Chondrocyte (in vitro differentiated cells): ENCODE data around the gene HOXA1. TPM values are rescaled to one million over a fixed set of nuclear protein-coding genes. Genes with fewer than 3 reads are reported as not detected.

Experiments
- DNase-seq: peaks from one replicate; pipeline ENCODE4 v3.0.0; 2021; ENCODE audit warnings: mixed read lengths, low spot score
- H3K27ac Mint-ChIP-seq: one replicate; pipeline ENCODE4 v1.8.0; 2021; ENCODE audit warnings: mild to moderate bottlenecking, moderate library complexity, mixed read lengths; ENCODE audit not compliant: unreplicated experiment
- H3K27me3 Mint-ChIP-seq: 2 replicates; pipeline ENCODE4 v1.8.0; 2021; ENCODE audit warnings: low read depth, mixed read lengths
- H3K36me3 Mint-ChIP-seq: 2 replicates; pipeline ENCODE4 v1.8.0; 2021; ENCODE audit warnings: low read depth, mixed read lengths
- H3K4me1 Mint-ChIP-seq: 2 replicates; pipeline ENCODE4 v1.8.0; 2021; ENCODE audit warnings: low read depth, mild to moderate bottlenecking, mixed read lengths
- H3K4me3 Mint-ChIP-seq: one replicate; pipeline ENCODE4 v1.8.0; 2021; ENCODE audit warnings: mild to moderate bottlenecking, moderate library complexity, mixed read lengths; ENCODE audit not compliant: unreplicated experiment
- H3K9me3 Mint-ChIP-seq: 2 replicates; pipeline ENCODE4 v1.8.0; 2021; ENCODE audit warnings: low read depth, mixed read lengths
- total RNA-seq: library from RNA; stranded (reverse); gene quantifications from 3 replicates; pipeline ENCODE4 v1.2.1, GENCODE V29; 2021
- TF ChIP-seq, protein P1 (sequence below): fragments of 200-600 bp; sonication (generic); IDR thresholded peaks from 2 replicates; pipeline ENCODE4 v1.5.0; 2021; ENCODE audit warnings: antibody characterized with exemption, mild to moderate bottlenecking, moderate library complexity

Gene HOXA1
- total RNA-seq, 1 donor from 2014 or later, result 2.9 TPM

DNA sequence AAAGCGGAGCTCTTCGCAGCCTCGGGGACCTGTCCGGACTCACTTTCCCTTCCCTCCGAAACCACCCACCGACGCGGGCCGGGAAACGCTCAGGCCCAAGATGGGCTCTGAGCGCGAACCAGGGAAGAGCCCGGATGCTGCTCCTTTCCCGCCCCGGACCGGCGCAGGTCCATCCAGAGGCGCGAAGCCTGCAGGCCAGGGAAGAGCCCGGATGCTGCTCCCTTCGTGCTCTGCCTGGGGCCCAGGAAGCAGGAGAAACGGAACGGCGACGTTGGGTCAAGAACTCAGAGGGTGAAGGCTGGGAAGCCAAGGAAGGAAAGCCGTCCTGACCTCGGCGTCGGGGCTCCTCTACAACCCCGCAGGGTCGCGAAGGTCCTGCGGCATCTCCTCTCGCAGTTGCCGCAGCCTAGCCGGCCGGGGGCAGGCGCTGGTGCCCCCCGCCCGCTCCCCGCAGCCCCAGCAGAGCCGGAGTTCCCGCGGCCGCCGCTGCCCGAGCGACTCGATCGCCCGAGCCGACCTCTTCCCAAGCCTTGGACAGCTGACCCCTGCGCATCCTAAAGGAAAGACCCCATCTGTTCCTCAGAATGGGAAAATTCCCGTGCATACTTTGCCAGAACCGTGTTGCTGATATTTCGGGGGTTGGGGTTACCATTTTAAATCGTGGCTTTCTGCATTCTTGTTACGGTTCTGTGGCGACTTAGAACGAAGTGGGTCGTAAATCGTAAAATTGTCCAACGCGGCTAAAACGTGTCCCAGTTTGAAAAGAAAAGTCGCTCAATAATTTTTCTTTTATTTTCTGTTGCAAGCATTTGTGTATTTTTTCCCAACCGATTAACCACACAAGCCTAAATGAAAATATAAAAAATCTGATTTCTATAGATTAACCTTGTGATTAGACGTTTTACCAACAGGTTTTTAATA is 7.5 kb downstream of the HOXA1 start:
- no peak for DNase-seq
- Mint-ChIP-seq H3K9me3 (no peaks in the 10 kb centered on the region), H3K4me3 (no peak overlapping the region), H3K4me1 (no peaks in the 10 kb centered on the region), H3K27ac (no peak overlapping the region), H3K36me3 (no peaks in the 10 kb centered on the region), H3K27me3 (peaks cover 48% of the 10 kb centered on the region)
- TF ChIP-seq, protein P1, sequence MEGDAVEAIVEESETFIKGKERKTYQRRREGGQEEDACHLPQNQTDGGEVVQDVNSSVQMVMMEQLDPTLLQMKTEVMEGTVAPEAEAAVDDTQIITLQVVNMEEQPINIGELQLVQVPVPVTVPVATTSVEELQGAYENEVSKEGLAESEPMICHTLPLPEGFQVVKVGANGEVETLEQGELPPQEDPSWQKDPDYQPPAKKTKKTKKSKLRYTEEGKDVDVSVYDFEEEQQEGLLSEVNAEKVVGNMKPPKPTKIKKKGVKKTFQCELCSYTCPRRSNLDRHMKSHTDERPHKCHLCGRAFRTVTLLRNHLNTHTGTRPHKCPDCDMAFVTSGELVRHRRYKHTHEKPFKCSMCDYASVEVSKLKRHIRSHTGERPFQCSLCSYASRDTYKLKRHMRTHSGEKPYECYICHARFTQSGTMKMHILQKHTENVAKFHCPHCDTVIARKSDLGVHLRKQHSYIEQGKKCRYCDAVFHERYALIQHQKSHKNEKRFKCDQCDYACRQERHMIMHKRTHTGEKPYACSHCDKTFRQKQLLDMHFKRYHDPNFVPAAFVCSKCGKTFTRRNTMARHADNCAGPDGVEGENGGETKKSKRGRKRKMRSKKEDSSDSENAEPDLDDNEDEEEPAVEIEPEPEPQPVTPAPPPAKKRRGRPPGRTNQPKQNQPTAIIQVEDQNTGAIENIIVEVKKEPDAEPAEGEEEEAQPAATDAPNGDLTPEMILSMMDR, result no peak

- Mint-ChIP-seq H3K4me1 (no peaks in the 10 kb centered on the region), H3K9me3 (no peaks in the 10 kb centered on the region), H3K4me3 (no peak overlapping the region), H3K36me3 (no peaks in the 10 kb centered on the region), H3K27me3 (peaks cover 9% of the 10 kb centered on the region), H3K27ac (no peak overlapping the region)
- DNase-seq, result no peak
- TF ChIP-seq, protein P1, result no peak
Observed at GRCh38 chr7:27083646-27084045, 12.2 kb downstream of the HOXA1 start.

GRCh38 chr7:27082171-27082570 is 13.6 kb downstream of the HOXA1 start:
- TF ChIP-seq, protein P1, result no peak
- Mint-ChIP-seq H3K4me1 (no peaks in the 10 kb centered on the region), H3K9me3 (no peaks in the 10 kb centered on the region), H3K36me3 (no peaks in the 10 kb centered on the region), H3K27me3 (peaks cover 9% of the 10 kb centered on the region), H3K4me3 (no peak overlapping the region), H3K27ac (no peak overlapping the region)
- no peak for DNase-seq

GRCh38 chr7:27080844-27081436 is 14.9 kb downstream of the HOXA1 start:
- no peak for DNase-seq
- H3K27ac Mint-ChIP-seq, result no peak overlapping the region
- H3K36me3 Mint-ChIP-seq, result no peaks in the 10 kb centered on the region
- H3K4me3 Mint-ChIP-seq, result no peak overlapping the region
- no peaks in the 10 kb centered on the region for H3K4me1 Mint-ChIP-seq
- H3K27me3 Mint-ChIP-seq, result peaks cover 8% of the 10 kb centered on the region
- H3K9me3 Mint-ChIP-seq, result peaks cover 3% of the 10 kb centered on the region
- TF ChIP-seq, protein P1, result no peak

- peaks cover 6% of the 10 kb centered on the region for H3K27me3 Mint-ChIP-seq
- H3K4me1 Mint-ChIP-seq, result no peaks in the 10 kb centered on the region
- H3K9me3 Mint-ChIP-seq, result peaks cover 5% of the 10 kb centered on the region
- H3K27ac Mint-ChIP-seq, result no peak overlapping the region
- TF ChIP-seq, protein P1, result no peak
- no peak for DNase-seq
- H3K36me3 Mint-ChIP-seq, result no peaks in the 10 kb centered on the region
- H3K4me3 Mint-ChIP-seq, result no peak overlapping the region
Observed at GRCh38 chr7:27079234-27079975, 16.4 kb downstream of the HOXA1 start.
